GM21576 (cell line): ENCODE data around the gene RAB35.

Experiments used
- ATAC-seq: cut with Tn5 transposase; IDR thresholded peaks from one replicate; pipeline ENCODE4 v1.9.1; 2021; ENCODE audit warnings: mild to moderate bottlenecking, moderate library complexity; ENCODE audit not compliant: unreplicated experiment

RAB35 gene

DNA sequence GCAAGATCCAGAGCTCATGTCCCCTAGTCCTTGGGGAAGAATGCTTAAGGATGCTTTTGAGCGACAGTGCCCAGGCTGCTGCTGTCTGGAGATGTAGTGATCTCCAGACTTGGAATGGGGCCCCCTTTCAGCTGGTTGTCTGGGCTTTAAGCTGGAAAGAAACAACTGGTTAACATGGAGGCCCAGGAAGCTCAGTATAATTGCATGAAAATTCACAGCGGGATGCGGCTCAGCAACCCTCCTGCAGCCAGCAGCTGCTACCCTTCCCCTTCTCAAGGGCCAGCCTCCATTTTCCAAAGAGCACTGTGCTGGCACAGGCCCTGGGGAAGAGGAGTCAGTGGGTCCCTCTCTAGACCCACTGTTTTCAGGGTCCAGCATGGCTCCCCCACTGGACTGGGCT, 26.3 kb downstream of the RAB35 start:
- ATAC-seq = no peak

GRCh38 chr12:120089796-120090195, 26.8 kb downstream of the RAB35 start:
- ATAC-seq = no peak

- ATAC-seq = no peak
These were observed 27.4 kb downstream of the RAB35 start for GRCh38 chr12:120089105-120089504.

DNA sequence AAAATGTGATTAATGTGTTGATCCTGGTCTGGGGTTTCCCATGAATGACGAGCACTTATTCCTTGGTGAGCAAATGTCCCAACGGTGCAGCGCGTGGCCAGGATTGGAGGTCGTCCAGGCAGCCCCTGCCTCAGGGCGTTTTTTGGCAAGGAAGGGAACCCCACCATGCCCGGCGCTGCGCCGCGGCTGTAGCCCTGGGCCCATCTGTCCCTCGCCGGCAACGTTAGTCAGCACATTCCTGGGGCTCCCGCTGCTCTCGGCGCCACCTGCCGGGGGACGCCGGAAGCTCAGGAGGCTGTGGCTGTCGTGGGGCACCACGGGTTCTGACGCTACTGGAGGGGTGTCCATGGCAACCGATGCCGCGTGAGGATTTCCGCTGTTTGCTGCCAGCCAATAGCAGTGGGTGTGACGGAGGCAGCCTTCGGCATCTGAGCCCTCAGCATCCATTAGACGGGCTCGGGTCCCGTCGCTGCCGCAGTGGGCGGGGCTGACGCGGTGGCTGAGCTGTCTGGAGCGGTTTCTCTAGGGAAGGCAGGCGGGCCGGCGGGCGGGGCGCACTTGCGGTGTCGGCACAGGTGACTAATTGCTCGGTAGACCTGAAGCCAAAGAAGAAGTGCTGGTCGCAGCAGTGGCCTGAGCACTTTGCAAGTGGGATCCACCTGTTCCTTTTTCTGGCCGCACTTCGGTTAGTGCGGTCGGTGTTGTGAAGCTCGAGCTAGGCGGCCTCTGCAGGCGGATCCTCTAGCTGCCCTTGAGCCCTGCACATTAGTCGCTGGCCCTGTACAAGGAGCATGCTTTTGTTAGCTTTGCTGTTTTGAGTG, 29.5 kb downstream of the RAB35 start:
- ATAC-seq = peak; percentile 98

GRCh38 chr12:120085920-120086645, 30.5 kb downstream of the RAB35 start:
- no peak for ATAC-seq

GRCh38 chr12:120081641-120082040, 34.9 kb downstream of the RAB35 start:
- no peak for ATAC-seq

- ATAC-seq = no peak
These were observed 36.8 kb downstream of the RAB35 start for GRCh38 chr12:120079411-120080400.

GRCh38 chr12:120078868-120079267, 37.7 kb downstream of the RAB35 start:
- ATAC-seq = no peak

DNA sequence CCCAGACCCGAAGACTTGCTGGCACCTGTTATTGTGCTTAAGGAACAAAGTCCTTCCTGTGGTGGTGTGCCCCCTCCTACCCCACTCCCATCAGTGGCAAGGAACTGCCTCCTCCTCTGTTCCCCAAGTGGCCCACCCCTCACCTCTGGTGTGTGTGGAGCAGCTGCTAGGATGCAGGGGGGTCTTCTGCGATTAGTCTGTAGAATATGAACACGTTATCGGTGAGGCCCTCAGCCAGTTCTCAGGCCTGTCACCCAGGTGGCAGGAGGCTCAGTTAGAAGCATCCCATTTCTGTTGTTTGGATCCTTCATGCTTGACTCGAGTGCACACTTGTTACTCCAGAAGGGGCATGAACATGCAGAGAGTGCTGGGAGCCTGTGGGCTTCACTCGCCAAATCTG, 39.3 kb downstream of the RAB35 start:
- no peak for ATAC-seq

- ATAC-seq = no peak
These were observed 39.9 kb downstream of the RAB35 start for GRCh38 chr12:120076651-120077050.

- no peak for ATAC-seq
These were observed 41.4 kb downstream of the RAB35 start for GRCh38 chr12:120075034-120075616.

DNA sequence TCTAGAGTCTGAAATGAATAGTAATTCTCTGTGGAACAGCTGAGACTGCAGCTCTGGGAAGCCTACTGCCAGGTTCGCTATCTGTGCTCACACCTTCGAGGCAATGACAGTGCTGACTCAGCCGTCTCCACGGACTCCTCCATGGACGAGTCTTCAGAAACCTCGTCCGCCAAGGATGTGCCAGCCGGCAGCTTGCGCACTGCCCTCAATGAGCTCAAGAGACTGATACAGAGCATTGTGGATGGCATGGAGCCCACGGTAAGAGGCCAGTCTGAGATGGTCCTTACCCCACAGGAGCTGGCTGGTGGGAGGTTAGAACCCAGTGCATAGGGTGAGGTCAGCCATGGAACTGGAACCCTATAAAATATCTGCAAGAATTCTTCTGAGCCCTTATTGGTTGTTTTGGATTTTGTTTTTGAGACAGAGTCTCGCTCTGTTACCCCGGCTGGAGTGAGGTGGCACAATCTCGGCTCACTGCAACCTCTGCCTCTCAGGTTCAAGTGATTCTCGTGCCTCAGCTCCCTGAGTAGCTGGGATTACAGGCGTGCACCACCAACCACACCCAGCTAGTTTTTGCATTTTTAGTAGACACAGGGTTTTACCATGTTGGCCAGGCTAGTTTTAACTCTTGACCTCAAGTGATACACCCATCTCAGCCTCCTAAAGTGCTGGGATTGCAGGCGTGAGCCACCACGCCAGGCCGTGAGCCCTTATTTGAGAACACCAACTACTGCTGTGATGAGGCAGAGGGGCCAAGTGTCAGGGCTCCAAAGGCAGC, 43.9 kb downstream of the RAB35 start:
- ATAC-seq = no peak

DNA sequence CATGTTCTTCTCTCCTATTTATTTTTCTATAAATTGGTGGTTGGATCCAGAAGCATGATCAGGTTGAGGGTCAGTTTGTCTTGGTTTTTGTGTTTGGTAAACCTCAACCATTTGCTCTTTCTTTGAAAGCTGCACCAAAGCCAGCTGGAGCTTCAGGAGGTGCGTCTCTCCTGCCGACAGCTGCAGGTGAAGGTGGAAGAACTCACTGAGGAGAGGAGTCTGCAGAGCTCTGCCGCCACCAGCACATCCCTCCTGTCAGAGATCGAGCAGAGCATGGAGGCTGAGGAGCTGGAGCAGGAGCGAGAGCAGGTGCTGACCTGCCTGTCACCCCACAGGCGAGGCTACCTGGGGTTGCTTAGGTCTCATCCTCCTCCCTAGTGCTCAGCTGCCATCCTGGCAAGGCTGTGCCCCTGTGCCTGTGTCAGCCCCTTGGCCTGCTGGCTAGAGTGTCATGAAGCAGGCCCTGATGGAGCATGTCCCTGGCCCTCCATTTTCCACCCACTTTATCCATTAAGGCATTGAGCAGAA, 45.0 kb downstream of the RAB35 start:
- ATAC-seq = no peak

DNA sequence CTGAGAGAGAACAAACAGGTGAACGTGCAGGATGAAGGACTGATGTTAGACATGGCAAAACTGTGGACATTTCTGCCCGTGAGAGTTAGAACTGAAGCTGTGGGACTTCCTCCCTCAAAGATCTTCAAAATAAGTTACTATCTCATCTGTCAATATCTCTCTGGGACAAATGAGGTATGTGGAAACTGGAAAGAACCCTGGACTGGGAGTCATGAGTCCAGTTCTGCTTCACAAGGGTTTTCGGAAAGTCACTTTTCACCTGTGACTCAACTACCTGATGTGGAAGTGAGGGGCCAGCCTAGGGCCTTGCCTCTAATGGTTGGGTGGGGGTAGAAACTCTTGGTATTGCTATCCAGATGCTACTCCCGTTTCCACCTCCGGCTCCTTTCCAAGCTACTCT, 47.3 kb downstream of the RAB35 start:
- no peak for ATAC-seq

DNA sequence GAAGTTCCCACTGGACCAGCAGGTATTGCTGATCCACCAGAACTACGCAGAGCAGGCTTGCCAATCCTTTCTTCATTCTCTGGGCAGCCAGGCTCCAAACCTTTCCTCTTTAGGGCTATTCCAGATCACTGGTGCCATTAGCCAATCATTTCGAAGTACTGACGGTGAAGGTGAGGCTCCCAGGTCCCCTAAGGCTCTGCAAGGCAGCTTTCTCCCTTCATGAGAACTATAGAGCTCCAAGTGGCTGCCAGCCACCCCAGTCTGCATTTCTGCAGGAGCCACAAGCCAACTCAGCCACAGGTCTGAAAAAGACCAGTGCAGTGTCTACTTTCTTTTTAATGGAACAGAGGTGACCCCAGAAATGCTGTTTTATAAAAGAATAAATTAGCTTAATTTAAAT, 48.7 kb downstream of the RAB35 start:
- no peak for ATAC-seq

GRCh38 chr12:120067084-120067869, 49.3 kb downstream of the RAB35 start:
- ATAC-seq = no peak

- no peak for ATAC-seq
These were observed 50.2 kb downstream of the RAB35 start for GRCh38 chr12:120066341-120066740.

- ATAC-seq = no peak
These were observed 51.1 kb downstream of the RAB35 start for GRCh38 chr12:120065472-120065871.
